GM10248 (cell line): ENCODE data around the gene TIE1.

Source experiments
- CTCF ChIA-PET: fragments of 300-600 bp; sonication (Branson Sonifier 250); formaldehyde crosslinking; extraction: SDS; loops from one replicate; lab custom pipeline; 2021; ENCODE audit warnings: antibody characterized with exemption; lab: Yijun Ruan, JAX
- POLR2A ChIA-PET: fragments of 350-650 bp; sonication (Branson Sonifier 250); formaldehyde crosslinking; extraction: SDS; loops from one replicate; lab custom pipeline; 2020; ENCODE audit warnings: antibody characterized with exemption; lab: Yijun Ruan, JAX
- DNase-seq: peaks from one replicate; pipeline ENCODE4 v3.0.0; 2012; ENCODE audit errors: extremely low spot score
- CTCF ChIP-seq: IDR thresholded peaks from 2 replicates; pipeline ENCODE4 v1.5.1; 2012; ENCODE audit warnings: mild to moderate bottlenecking, low read depth; ENCODE audit errors: extremely low read depth, missing control alignments, control extremely low read depth

TIE1 gene

GRCh38 chr1:43256675-43257570 is 43.9 kb upstream of the TIE1 start:
- POLR2A ChIA-PET, result no interaction called here
- TF ChIP-seq CTCF, result no peak
- DNase-seq, result no peak
- CTCF ChIA-PET, result interaction anchor here (1.1 kb wide), 1 partner anchor 36 kb away, joined by 3 read pairs; no protein-coding TSS in a partner anchor

GRCh38 chr1:43258370-43258769 is 42.4 kb upstream of the TIE1 start:
- POLR2A ChIA-PET, result no interaction called here
- CTCF ChIA-PET, result interaction anchor here (1.1 kb wide), 1 partner anchor 38 kb away, joined by 3 read pairs; no protein-coding TSS in a partner anchor
- TF ChIP-seq CTCF, result no peak
- DNase-seq, result no peak

- POLR2A ChIA-PET, result no interaction called here
- CTCF ChIA-PET, result interaction anchor here (1.1 kb wide), 1 partner anchor 21 kb away, joined by 3 read pairs; no protein-coding TSS in a partner anchor
- no peak for DNase-seq
- TF ChIP-seq CTCF, result no peak
Observed at GRCh38 chr1:43265431-43265830, 35.4 kb upstream of the TIE1 start.

GRCh38 chr1:43266881-43267280 is 33.9 kb upstream of the TIE1 start:
- POLR2A ChIA-PET, result no interaction called here
- no peak for DNase-seq

GRCh38 chr1:43267291-43267805 is 33.4 kb upstream of the TIE1 start:
- no peak for TF ChIP-seq CTCF
- ChIA-PET POLR2A (no interaction called here), CTCF (interaction anchor here (1.7 kb wide), 1 partner anchor 13 kb away, joined by 3 read pairs; no protein-coding TSS in a partner anchor)
- DNase-seq, result no peak

More at GRCh38 chr1:43266881-43267280, 33.9 kb upstream of the TIE1 start:
- CTCF ChIA-PET, result no interaction called here
- TF ChIP-seq CTCF, result no peak

- no peak for TF ChIP-seq CTCF
- ChIA-PET CTCF (interaction anchor here (1.7 kb wide), 1 partner anchor 12 kb away, joined by 3 read pairs; no protein-coding TSS in a partner anchor), POLR2A (no interaction called here)
- DNase-seq, result no peak
Observed at GRCh38 chr1:43267818-43268425, 32.9 kb upstream of the TIE1 start.
